Caco-2 (cell line): ENCODE measurements around the gene EPC2. TPM values are rescaled to one million over a fixed set of nuclear protein-coding genes. Genes with fewer than 3 reads are reported as not detected.
A peak's percentile ranks its signal among the peaks of the same experiment; 100 is the strongest.

Experiments
- BruUV-seq: library from RNA; stranded (reverse); fragments of 400-500 nt; replicated peaks from 2 replicates; lab custom pipeline; 2021; lab: Mats Ljungman, UMichigan
- CTCF ChIA-PET: fragments of 300-600 bp; sonication (Branson Sonifier 250); formaldehyde crosslinking; loops from one replicate; lab custom pipeline; 2022; ENCODE audit warnings: antibody characterized with exemption; lab: Charles Lee
- POLR2A ChIA-PET: fragments of 300-600 bp; sonication (Branson Sonifier 250); formaldehyde crosslinking; loops from one replicate; lab custom pipeline; 2022; ENCODE audit warnings: antibody characterized with exemption; lab: Charles Lee
- DNase-seq, 2 experiments: peaks; one replicate each; pipeline versions ENCODE4 v3.0.0 to v3.0.0-alpha.2; 2020 to 2022
- H3K27me3 ChIP-seq: replicated peaks from 2 replicates; pipeline ENCODE4 v1.6.0; 2011; ENCODE audit warnings: low read length; ENCODE audit not compliant: control insufficient read depth, insufficient read depth
- H3K36me3 ChIP-seq: 2 replicates; pipeline ENCODE4 v1.5.1; 2011; ENCODE audit warnings: low read length; ENCODE audit not compliant: control insufficient read depth, insufficient read depth
- H3K4me1 ChIP-seq: fragments of 250-450 bp; sonication (Bioruptor Pico); 2 replicates; pipeline ENCODE4 v1.5.1; 2020; ENCODE audit warnings: mild to moderate bottlenecking
- H3K4me3 ChIP-seq: 2 replicates; pipeline ENCODE4 v1.5.1; 2011; ENCODE audit warnings: low read depth, mild to moderate bottlenecking, control low read depth, low read length
- H3K9me3 ChIP-seq: fragments of 250-450 bp; sonication (Bioruptor Pico); 2 replicates; pipeline ENCODE4 v1.5.1; 2020; ENCODE audit warnings: mild to moderate bottlenecking, moderate library complexity
- H3K27ac Mint-ChIP-seq: one replicate; pipeline ENCODE4 v1.8.0; 2022; ENCODE audit warnings: mixed read lengths; ENCODE audit not compliant: unreplicated experiment
- H3K27me3 Mint-ChIP-seq: one replicate; pipeline ENCODE4 v1.8.0; 2022; ENCODE audit warnings: mixed read lengths; ENCODE audit not compliant: insufficient read depth, unreplicated experiment
- H3K36me3 Mint-ChIP-seq: one replicate; pipeline ENCODE4 v1.8.0; 2022; ENCODE audit warnings: mild to moderate bottlenecking, mixed read lengths; ENCODE audit not compliant: insufficient read depth, unreplicated experiment
- H3K4me1 Mint-ChIP-seq: one replicate; pipeline ENCODE4 v1.8.0; 2022; ENCODE audit warnings: low read depth, mixed read lengths; ENCODE audit not compliant: unreplicated experiment
- H3K4me3 Mint-ChIP-seq: one replicate; pipeline ENCODE4 v1.8.0; 2022; ENCODE audit warnings: mild to moderate bottlenecking, moderate library complexity, mixed read lengths; ENCODE audit not compliant: unreplicated experiment
- H3K9me3 Mint-ChIP-seq: one replicate; pipeline ENCODE4 v1.8.0; 2022; ENCODE audit warnings: mixed read lengths; ENCODE audit not compliant: unreplicated experiment
- CTCF ChIP-seq, 2 experiments: fragments of 200-600 bp in 1 of 2; IDR thresholded peaks; 1 replicate in 1 of 2; 2 replicates in 1 of 2; pipeline versions ENCODE4 v1.5.1 to v1.8.0; 2011 to 2022; ENCODE audit warnings: antibody characterized with exemption in 1 of 2, control low read depth in 1 of 2, inconsistent platforms in 1 of 2, low read depth in 1 of 2, low read length in 1 of 2, mild to moderate bottlenecking in 1 of 2, moderate library complexity in 1 of 2; ENCODE audit not compliant: insufficient read depth in 1 of 2, severe bottlenecking in 1 of 2, unreplicated experiment in 1 of 2
- intact Hi-C: fragments of 100-400 bp; cut with micrococcal nuclease; formaldehyde crosslinking; loops from one replicate; pipeline ENCODE4 v1.10.0; 2022; ENCODE audit not compliant: unreplicated experiment
- total RNA-seq: library from RNA; stranded (reverse); gene quantifications from 2 replicates; pipeline ENCODE4 v1.2.3, GENCODE V29; 2022

EPC2 gene
- total RNA-seq, 1 experiment from 2014 or later: 32.0 TPM

- no peaks in the 10 kb centered on the region for H3K27me3 Mint-ChIP-seq
- peaks cover 54% of the 10 kb centered on the region for H3K4me1 Mint-ChIP-seq
- peaks cover 11% of the 10 kb centered on the region for H3K36me3 Mint-ChIP-seq
- Histone ChIP-seq H3K36me3 (no peaks in the 10 kb centered on the region), H3K9me3 (no peaks in the 10 kb centered on the region; the same call in 1 of the 2 replicates), H3K4me3 (no peak overlapping the region), H3K27me3 (no peaks in the 10 kb centered on the region), H3K4me1 (peaks cover 42% of the 10 kb centered on the region)
- no peak overlapping the region for H3K4me3 Mint-ChIP-seq
- no peak for DNase-seq
- TF ChIP-seq CTCF (IDR thresholded peaks at IDR 0.05; ENCODE audit: insufficient read depth in 1 of 2, low read depth in 1 of 2, low read length in 1 of 2, severe bottlenecking in 1 of 2, unreplicated experiment in 1 of 2): no peak
- no peak overlapping the region for H3K27ac Mint-ChIP-seq
- POLR2A ChIA-PET: no interaction called here
- H3K9me3 Mint-ChIP-seq: no peaks in the 10 kb centered on the region
- CTCF ChIA-PET: no interaction called here
- intact Hi-C loops: no loop called here
- no TSS peak for BruUV-seq
Observed at GRCh38 chr2:148718039-148718438, 73.5 kb downstream of the EPC2 start.

GRCh38 chr2:148719195-148719749 is 74.7 kb downstream of the EPC2 start:
- no peaks in the 10 kb centered on the region for H3K27me3 Mint-ChIP-seq
- no TSS peak for BruUV-seq
- Histone ChIP-seq H3K36me3 (no peaks in the 10 kb centered on the region), H3K27me3 (no peaks in the 10 kb centered on the region), H3K4me3 (no peak overlapping the region), H3K9me3 (no peaks in the 10 kb centered on the region; the same call in 1 of the 2 replicates), H3K4me1 (peaks cover 42% of the 10 kb centered on the region)
- peak overlapping the region; percentile 20 for H3K4me3 Mint-ChIP-seq
- H3K9me3 Mint-ChIP-seq: no peaks in the 10 kb centered on the region
- peak overlapping the region; percentile 33 for H3K27ac Mint-ChIP-seq
- POLR2A ChIA-PET: no interaction called here
- H3K4me1 Mint-ChIP-seq: peaks cover 54% of the 10 kb centered on the region
- intact Hi-C loops: no loop called here
- CTCF ChIA-PET: interaction anchor here (0.6 to 0.7 kb wide), 2 partner anchors 21 to 127 kb away, joined by 3 read pairs; no protein-coding TSS in a partner anchor
- H3K36me3 Mint-ChIP-seq: peaks cover 11% of the 10 kb centered on the region
- DNase-seq: no peak
- TF ChIP-seq CTCF (IDR thresholded peaks at IDR 0.05; ENCODE audit: insufficient read depth in 1 of 2, low read depth in 1 of 2, low read length in 1 of 2, severe bottlenecking in 1 of 2, unreplicated experiment in 1 of 2): no peak

GRCh38 chr2:148719941-148720436 is 75.4 kb downstream of the EPC2 start:
- H3K36me3 Mint-ChIP-seq: peaks cover 11% of the 10 kb centered on the region
- no peaks in the 10 kb centered on the region for H3K27me3 Mint-ChIP-seq
- H3K4me3 ChIP-seq: no peak overlapping the region
- no peaks in the 10 kb centered on the region for H3K9me3 Mint-ChIP-seq
- TF ChIP-seq CTCF (IDR thresholded peaks at IDR 0.05; ENCODE audit: insufficient read depth in 1 of 2, low read depth in 1 of 2, low read length in 1 of 2, severe bottlenecking in 1 of 2, unreplicated experiment in 1 of 2): no peak
- H3K27me3 ChIP-seq: no peaks in the 10 kb centered on the region
- CTCF ChIA-PET: interaction anchor here (0.6 kb wide), 1 partner anchor 127 kb away, joined by 3 read pairs; no protein-coding TSS in a partner anchor
- H3K4me1 ChIP-seq: peaks cover 42% of the 10 kb centered on the region
- no TSS peak for BruUV-seq
- DNase-seq: peak; percentile 9 to 57
- POLR2A ChIA-PET: no interaction called here
- peak overlapping the region; percentile 61 for H3K27ac Mint-ChIP-seq
- peaks cover 54% of the 10 kb centered on the region for H3K4me1 Mint-ChIP-seq
- intact Hi-C loops: no loop called here
- H3K9me3 ChIP-seq: no peaks in the 10 kb centered on the region; the same call in 1 of the 2 replicates
- no peak overlapping the region for H3K4me3 Mint-ChIP-seq
- H3K36me3 ChIP-seq: no peaks in the 10 kb centered on the region
